Measurements from ENCODE around the gene GPR18.

GPR18 gene

GRCh38 chr13:99298056-99298455 is 39.9 kb upstream of the GPR18 start:
- Histone ChIP-seq H3K4me3 (no peak overlapping the region), H3K4me1 (no peaks in the 10 kb centered on the region), H3K9me3 (no peaks in the 10 kb centered on the region), H3K36me3 (replicated peaks) (no peaks in the 10 kb centered on the region), H3K27me3 (ENCODE audit: low read depth) (no peaks in the 10 kb centered on the region)
- in situ Hi-C loops (cut with MboI; ENCODE audit: low sequenced_read_pairs), result no loop called here
- DNase-seq (ENCODE audit: low spot score in 2 of 2), result no peak

- in situ Hi-C loops (cut with MboI; ENCODE audit: low sequenced_read_pairs), result no loop called here
- Histone ChIP-seq H3K36me3 (replicated peaks) (no peaks in the 10 kb centered on the region), H3K4me1 (no peaks in the 10 kb centered on the region), H3K9me3 (no peaks in the 10 kb centered on the region), H3K4me3 (no peak overlapping the region), H3K27me3 (ENCODE audit: low read depth) (no peaks in the 10 kb centered on the region)
- DNase-seq (ENCODE audit: low spot score in 2 of 2), result no peak
Observed at GRCh38 chr13:99297331-99297730, 39.2 kb upstream of the GPR18 start.

- DNase-seq (ENCODE audit: low spot score in 2 of 2), result no peak
- Histone ChIP-seq H3K4me3 (no peak overlapping the region), H3K27me3 (ENCODE audit: low read depth) (no peaks in the 10 kb centered on the region), H3K9me3 (no peaks in the 10 kb centered on the region), H3K36me3 (replicated peaks) (no peaks in the 10 kb centered on the region), H3K4me1 (no peaks in the 10 kb centered on the region)
- in situ Hi-C loops (cut with MboI; ENCODE audit: low sequenced_read_pairs), result no loop called here
Observed at GRCh38 chr13:99296398-99296797, 38.2 kb upstream of the GPR18 start.

- Histone ChIP-seq H3K36me3 (replicated peaks) (no peaks in the 10 kb centered on the region), H3K4me3 (no peak overlapping the region), H3K4me1 (no peaks in the 10 kb centered on the region), H3K27me3 (ENCODE audit: low read depth) (no peaks in the 10 kb centered on the region), H3K9me3 (no peaks in the 10 kb centered on the region)
- DNase-seq (ENCODE audit: low spot score in 2 of 2), result no peak
- in situ Hi-C loops (cut with MboI; ENCODE audit: low sequenced_read_pairs), result no loop called here
Observed at GRCh38 chr13:99295488-99296252, 37.5 kb upstream of the GPR18 start.

GRCh38 chr13:99294958-99295357 is 36.8 kb upstream of the GPR18 start:
- H3K9me3 ChIP-seq, result no peaks in the 10 kb centered on the region
- no peak overlapping the region for H3K4me3 ChIP-seq
- H3K27me3 ChIP-seq (ENCODE audit: low read depth), result no peaks in the 10 kb centered on the region
- in situ Hi-C loops (cut with MboI; ENCODE audit: low sequenced_read_pairs), result no loop called here
- H3K4me1 ChIP-seq, result no peaks in the 10 kb centered on the region
- H3K36me3 ChIP-seq (replicated peaks), result no peaks in the 10 kb centered on the region
- no peak for DNase-seq (ENCODE audit: low spot score in 2 of 2)

GRCh38 chr13:99294198-99294597 is 36.0 kb upstream of the GPR18 start:
- Histone ChIP-seq H3K9me3 (no peaks in the 10 kb centered on the region), H3K27me3 (ENCODE audit: low read depth) (no peaks in the 10 kb centered on the region), H3K4me3 (no peak overlapping the region), H3K4me1 (no peaks in the 10 kb centered on the region), H3K36me3 (replicated peaks) (no peaks in the 10 kb centered on the region)
- in situ Hi-C loops (cut with MboI; ENCODE audit: low sequenced_read_pairs), result no loop called here
- no peak for DNase-seq (ENCODE audit: low spot score in 2 of 2)

- H3K4me3 ChIP-seq, result no peak overlapping the region
Observed at GRCh38 chr13:99293178-99293577, 35.0 kb upstream of the GPR18 start.

GRCh38 chr13:99290894-99291293 is 32.7 kb upstream of the GPR18 start:
- Histone ChIP-seq H3K9me3 (no peaks in the 10 kb centered on the region), H3K36me3 (replicated peaks) (no peaks in the 10 kb centered on the region), H3K4me1 (no peaks in the 10 kb centered on the region), H3K4me3 (no peak overlapping the region), H3K27me3 (ENCODE audit: low read depth) (no peaks in the 10 kb centered on the region)
- in situ Hi-C loops (cut with MboI; ENCODE audit: low sequenced_read_pairs), result no loop called here
- no peak for DNase-seq (ENCODE audit: low spot score in 2 of 2)

More at GRCh38 chr13:99293178-99293577, 35.0 kb upstream of the GPR18 start:
- H3K36me3 ChIP-seq (replicated peaks), result no peaks in the 10 kb centered on the region
- H3K27me3 ChIP-seq (ENCODE audit: low read depth), result no peaks in the 10 kb centered on the region
- H3K9me3 ChIP-seq, result no peaks in the 10 kb centered on the region
- DNase-seq (ENCODE audit: low spot score in 2 of 2), result no peak
- H3K4me1 ChIP-seq, result no peaks in the 10 kb centered on the region
- in situ Hi-C loops (cut with MboI; ENCODE audit: low sequenced_read_pairs), result no loop called here

GRCh38 chr13:99289674-99290337 is 31.6 kb upstream of the GPR18 start:
- H3K4me3 ChIP-seq, result no peak overlapping the region
- no peaks in the 10 kb centered on the region for H3K27me3 ChIP-seq (ENCODE audit: low read depth)
- in situ Hi-C loops (cut with MboI; ENCODE audit: low sequenced_read_pairs), result no loop called here
- H3K36me3 ChIP-seq (replicated peaks), result no peaks in the 10 kb centered on the region
- no peaks in the 10 kb centered on the region for H3K9me3 ChIP-seq
- no peak for DNase-seq (ENCODE audit: low spot score in 2 of 2)
- no peaks in the 10 kb centered on the region for H3K4me1 ChIP-seq

- no peaks in the 10 kb centered on the region for H3K27me3 ChIP-seq (ENCODE audit: low read depth)
- no peaks in the 10 kb centered on the region for H3K9me3 ChIP-seq
- H3K4me1 ChIP-seq, result no peaks in the 10 kb centered on the region
- in situ Hi-C loops (cut with MboI; ENCODE audit: low sequenced_read_pairs), result no loop called here
- no peak overlapping the region for H3K4me3 ChIP-seq
- DNase-seq (ENCODE audit: low spot score in 2 of 2), result no peak
- no peaks in the 10 kb centered on the region for H3K36me3 ChIP-seq (replicated peaks)
Observed at GRCh38 chr13:99289271-99289670, 31.1 kb upstream of the GPR18 start.

- Histone ChIP-seq H3K4me1 (no peaks in the 10 kb centered on the region), H3K27me3 (ENCODE audit: low read depth) (no peaks in the 10 kb centered on the region), H3K4me3 (no peak overlapping the region), H3K9me3 (no peaks in the 10 kb centered on the region), H3K36me3 (replicated peaks) (no peaks in the 10 kb centered on the region)
- DNase-seq (ENCODE audit: low spot score in 2 of 2), result no peak
- in situ Hi-C loops (cut with MboI; ENCODE audit: low sequenced_read_pairs), result no loop called here
Observed at GRCh38 chr13:99288089-99288488, 29.9 kb upstream of the GPR18 start.

GRCh38 chr13:99287551-99287950 is 29.4 kb upstream of the GPR18 start:
- Histone ChIP-seq H3K36me3 (replicated peaks) (no peaks in the 10 kb centered on the region), H3K27me3 (ENCODE audit: low read depth) (no peaks in the 10 kb centered on the region), H3K4me1 (no peaks in the 10 kb centered on the region), H3K4me3 (no peak overlapping the region), H3K9me3 (no peaks in the 10 kb centered on the region)
- no peak for DNase-seq (ENCODE audit: low spot score in 2 of 2)
- in situ Hi-C loops (cut with MboI; ENCODE audit: low sequenced_read_pairs), result no loop called here

GRCh38 chr13:99285432-99286182 is 27.4 kb upstream of the GPR18 start:
- H3K4me1 ChIP-seq, result no peaks in the 10 kb centered on the region
- in situ Hi-C loops (cut with MboI; ENCODE audit: low sequenced_read_pairs), result no loop called here
- H3K4me3 ChIP-seq, result no peak overlapping the region
- no peaks in the 10 kb centered on the region for H3K36me3 ChIP-seq (replicated peaks)
- no peak for DNase-seq (ENCODE audit: low spot score in 2 of 2)
- no peaks in the 10 kb centered on the region for H3K9me3 ChIP-seq
- H3K27me3 ChIP-seq (ENCODE audit: low read depth), result no peaks in the 10 kb centered on the region

All from HAP-1 (cell line).